Measurements from ENCODE around the gene ZBTB8B. TPM values are rescaled to one million over a fixed set of nuclear protein-coding genes. Genes with fewer than 3 reads are reported as not detected.
"Not testable (repeated sequence)": the region's sequence is repeated elsewhere in the genome, so short reads cannot be mapped to it uniquely, and the experiment has no call there.

Gene ZBTB8B
- total RNA-seq, 1 experiment from 2014 or later: 0.08 TPM

GRCh38 chr1:32471695-32472362 lies 7.0 kb downstream of the ZBTB8B start:
- no TSS peak for BruUV-seq (replicated peaks)
- ChIA-PET POLR2A (no interaction called here), CTCF (no interaction called here)
- H3K4me3 ChIP-seq (ENCODE audit: low read depth in 2 of 2, low read length in 2 of 2): no peak overlapping the region
- in situ Hi-C loops (cut with HindIII; ENCODE audit: low pct_unique_long_range_greater_than_20kb, low sequenced_read_pairs) (no loop called here), intact Hi-C loops (cut with micrococcal nuclease; ENCODE audit: unreplicated experiment) (no loop called here)
- no peaks in the 10 kb centered on the region; the same call in none of the 2 replicates for H3K27me3 ChIP-seq (ENCODE audit: control insufficient read depth, insufficient read depth, low read length)
- no peaks in the 10 kb centered on the region for H3K4me1 ChIP-seq (ENCODE audit: control insufficient read depth, insufficient read depth, low read length)
- no peaks in the 10 kb centered on the region for H3K9me3 ChIP-seq (ENCODE audit: control insufficient read depth, insufficient read depth, low read depth, low read length)
- no peaks in the 10 kb centered on the region for H3K36me3 ChIP-seq (ENCODE audit: control insufficient read depth, insufficient read depth, low read length)
- no peak for DNase-seq (ENCODE audit: low read depth, low spot score)
- no peak for TF ChIP-seq CTCF (IDR thresholded peaks at IDR 0.05)
- no peak for TF ChIP-seq SIN3A (IDR thresholded peaks at IDR 0.05; ENCODE audit: borderline replicate concordance, insufficient read depth, low read depth, low read length)
- no peak for TF ChIP-seq TCF7L2 (IDR thresholded peaks at IDR 0.05; ENCODE audit: low read depth, low read length)
- TF ChIP-seq REST (IDR thresholded peaks at IDR 0.05; ENCODE audit: insufficient read depth in 1 of 2, low read depth in 2 of 2, low read length in 1 of 2): no peak
- TF ChIP-seq POLR2AphosphoS5 (IDR thresholded peaks at IDR 0.05; ENCODE audit: low read depth, low read length): no peak
- no peak for ATAC-seq
- no peak overlapping the region for H3K27ac ChIP-seq (ENCODE audit: low read length)

GRCh38 chr1:32472966-32473365 lies 8.1 kb downstream of the ZBTB8B start:
- H3K27me3 ChIP-seq (ENCODE audit: control insufficient read depth, insufficient read depth, low read length); ATAC-seq; H3K36me3 ChIP-seq (ENCODE audit: control insufficient read depth, insufficient read depth, low read length); H3K4me1 ChIP-seq (ENCODE audit: control insufficient read depth, insufficient read depth, low read length); H3K4me3 ChIP-seq (ENCODE audit: low read depth in 2 of 2, low read length in 2 of 2); H3K27ac ChIP-seq (ENCODE audit: low read length); H3K9me3 ChIP-seq (ENCODE audit: control insufficient read depth, insufficient read depth, low read depth, low read length); in situ Hi-C loops (cut with HindIII; ENCODE audit: low pct_unique_long_range_greater_than_20kb, low sequenced_read_pairs); DNase-seq (ENCODE audit: low read depth, low spot score); BruUV-seq (replicated peaks); intact Hi-C loops (cut with micrococcal nuclease; ENCODE audit: unreplicated experiment): not testable (repeated sequence)
- ChIA-PET POLR2A (interaction anchor here (0.6 kb wide), 1 partner anchor 46 kb away, joined by 4 read pairs; no protein-coding TSS in a partner anchor), CTCF (interaction anchor here (0.6 kb wide), 1 partner anchor 36 kb away, joined by 8 read pairs; no protein-coding TSS in a partner anchor)

GRCh38 chr1:32474954-32475353 lies 10.1 kb downstream of the ZBTB8B start:
- BruUV-seq (replicated peaks): no TSS peak
- intact Hi-C loops (cut with micrococcal nuclease; ENCODE audit: unreplicated experiment) (no loop called here), in situ Hi-C loops (cut with HindIII; ENCODE audit: low pct_unique_long_range_greater_than_20kb, low sequenced_read_pairs) (no loop called here)
- H3K27ac ChIP-seq (ENCODE audit: low read length): no peak overlapping the region
- POLR2A ChIA-PET: no interaction called here
- H3K27me3 ChIP-seq (ENCODE audit: control insufficient read depth, insufficient read depth, low read length): no peaks in the 10 kb centered on the region
- H3K9me3 ChIP-seq (ENCODE audit: control insufficient read depth, insufficient read depth, low read depth, low read length): no peaks in the 10 kb centered on the region
- no peaks in the 10 kb centered on the region for H3K4me1 ChIP-seq (ENCODE audit: control insufficient read depth, insufficient read depth, low read length)
- no peak for DNase-seq (ENCODE audit: low read depth, low spot score)
- no peak overlapping the region for H3K4me3 ChIP-seq (ENCODE audit: low read depth in 2 of 2, low read length in 2 of 2)
- H3K36me3 ChIP-seq (ENCODE audit: control insufficient read depth, insufficient read depth, low read length): no peaks in the 10 kb centered on the region
- no peak for TF ChIP-seq REST (IDR thresholded peaks at IDR 0.05; ENCODE audit: insufficient read depth in 1 of 2, low read depth in 2 of 2, low read length in 1 of 2)
- TF ChIP-seq SIN3A (IDR thresholded peaks at IDR 0.05; ENCODE audit: borderline replicate concordance, insufficient read depth, low read depth, low read length): no peak
- TF ChIP-seq TCF7L2 (IDR thresholded peaks at IDR 0.05; ENCODE audit: low read depth, low read length): no peak
- no peak for TF ChIP-seq POLR2AphosphoS5 (IDR thresholded peaks at IDR 0.05; ENCODE audit: low read depth, low read length)
- TF ChIP-seq CTCF (IDR thresholded peaks at IDR 0.05): no peak
- ATAC-seq: no peak
- CTCF ChIA-PET: no interaction called here

Data from Panc1 (cell line).